Activated CD8-positive, alpha-beta memory T cell treated with anti-CD3 and anti-CD28 coated beads for 24 hours (primary cell): Measurements from ENCODE around the gene SLC2A6.
A peak's percentile ranks its signal among the peaks of the same experiment; 100 is the strongest.

Experiments used
- DNase-seq: peaks from one replicate; pipeline ENCODE4 v3.0.0-alpha.2; 2020

SLC2A6 gene

GRCh38 chr9:133515240-133515610 is 36.3 kb upstream of the SLC2A6 start:
- no peak for DNase-seq

- no peak for DNase-seq
Observed at GRCh38 chr9:133514460-133515239, 35.8 kb upstream of the SLC2A6 start.

GRCh38 chr9:133513214-133514100 is 34.6 kb upstream of the SLC2A6 start:
- no peak for DNase-seq

GRCh38 chr9:133512253-133513213 is 33.6 kb upstream of the SLC2A6 start:
- DNase-seq = no peak

- DNase-seq = no peak
Observed at GRCh38 chr9:133511607-133512006, 32.7 kb upstream of the SLC2A6 start.

- no peak for DNase-seq
Observed at GRCh38 chr9:133510926-133511505, 32.1 kb upstream of the SLC2A6 start.

- peak; percentile 67 for DNase-seq
Observed at GRCh38 chr9:133509179-133510083, 30.5 kb upstream of the SLC2A6 start.

GRCh38 chr9:133508046-133508445 is 29.1 kb upstream of the SLC2A6 start:
- DNase-seq = no peak

GRCh38 chr9:133507246-133507965 is 28.5 kb upstream of the SLC2A6 start:
- DNase-seq = no peak

GRCh38 chr9:133506653-133507038 is 27.7 kb upstream of the SLC2A6 start:
- DNase-seq = no peak

GRCh38 chr9:133505901-133506652 is 27.2 kb upstream of the SLC2A6 start:
- DNase-seq = no peak

- no peak for DNase-seq
Observed at GRCh38 chr9:133505186-133505830, 26.4 kb upstream of the SLC2A6 start.

- no peak for DNase-seq
Observed at GRCh38 chr9:133502112-133502511, 23.2 kb upstream of the SLC2A6 start.

GRCh38 chr9:133499892-133500270 is 21.0 kb upstream of the SLC2A6 start:
- no peak for DNase-seq

- DNase-seq = no peak
Observed at GRCh38 chr9:133499132-133499891, 20.4 kb upstream of the SLC2A6 start.

- DNase-seq = no peak
Observed at GRCh38 chr9:133496861-133497842, 18.3 kb upstream of the SLC2A6 start.
